ENCODE results near the gene EHD1. TPM values are rescaled to one million over a fixed set of nuclear protein-coding genes. Genes with fewer than 3 reads are reported as not detected.

EHD1 gene
- total and polyA plus RNA-seq, 9 of the 15 experiments (the other 6 are each of a cell fraction or from before 2014, with no cell fraction given) = 0.46 to 65.0 (median 16.4) TPM

- TF ChIP-seq NCOA6 (IDR thresholded peaks at IDR 0.05) (no peak), TBL1XR1 (IDR thresholded peaks at IDR 0.05; ENCODE audit: low read length in 2 of 2) (no peak), CBX1 (IDR thresholded peaks at IDR 0.05; ENCODE audit: low read depth) (peak; percentile 99), ATF3 (IDR thresholded peaks at IDR 0.05) (peak; percentile 89), ATF3 (CRISPR knock-in tag; conservative IDR thresholded peaks at IDR 0.05) (no peak), HDGF (IDR thresholded peaks at IDR 0.05) (peak; percentile 100), PKNOX1 (IDR thresholded peaks at IDR 0.05) (peak; percentile 48), ARID2 (IDR thresholded peaks at IDR 0.05) (no peak), ZNF512 (tag; IDR thresholded peaks at IDR 0.05) (no peak), SAP30 (IDR thresholded peaks at IDR 0.05; ENCODE audit: borderline replicate concordance, insufficient read depth, low read depth, low read length, poor library complexity, severe bottlenecking) (no peak), RBM25 (IDR thresholded peaks at IDR 0.05; ENCODE audit: low read depth, low read length, severe bottlenecking) (peak; percentile 86), ZBTB40 (IDR thresholded peaks at IDR 0.05) (peak; percentile 42; the same call in 1 of the 2 replicates), ZBTB40 (CRISPR knock-in tag; IDR thresholded peaks at IDR 0.05) (no peak), TFAM (CRISPR knock-in tag; conservative IDR thresholded peaks at IDR 0.05) (no peak), CBX8 (IDR thresholded peaks at IDR 0.05; ENCODE audit: borderline replicate concordance, extremely low read depth, low read depth, low read length, poor library complexity, severe bottlenecking) (no peak)
Measured at GRCh38 chr11:64845129-64845775, 33.2 kb downstream of the EHD1 start (continued).

All from K562 (cell line).